ENCODE measurements around the gene HRC. TPM values are rescaled to one million over a fixed set of nuclear protein-coding genes. Genes with fewer than 3 reads are reported as not detected.

The HRC gene
- polyA plus RNA-seq, 3 donors = not detected

GRCh38 chr19:49133621-49134454 lies 21.4 kb downstream of the HRC start:
- peak overlapping the region in 2 of 3 experiments; percentile 13 to 72 for H3K4me3 ChIP-seq (replicated peaks in 1 of 3; ENCODE audit: low read depth in 2 of 3, low read length in 3 of 3)

More at GRCh38 chr19:49133621-49134454, 21.4 kb downstream of the HRC start:
- Histone ChIP-seq H3K27me3 (ENCODE audit: control insufficient read depth in 2 of 2, insufficient read depth in 2 of 2, low read length in 2 of 2) (peaks cover 0 to 17% of the 10 kb centered on the region in 2 donors), H3K27ac (ENCODE audit: low read depth in 1 of 2, low read length in 2 of 2) (no peak overlapping the region), H3K9ac (ENCODE audit: insufficient read depth, low read length, poor library complexity, severe bottlenecking) (peak overlapping the region; percentile 21), H3K4me2 (replicated peaks; ENCODE audit: extremely low read depth, low read length, poor library complexity, severe bottlenecking) (peak overlapping the region; percentile 72), H4K20me1 (ENCODE audit: insufficient read depth, low read length) (no peaks in the 10 kb centered on the region), H3K9me3 (replicated peaks in 1 of 2; ENCODE audit: control insufficient read depth in 1 of 2, insufficient read depth in 1 of 2, low read length in 2 of 2) (peaks cover 0 to 18% of the 10 kb centered on the region in 2 donors), H3K36me3 (replicated peaks in 1 of 2; ENCODE audit: control insufficient read depth in 1 of 2, insufficient read depth in 2 of 2, low read length in 2 of 2) (no peaks in the 10 kb centered on the region), H2AFZ (ENCODE audit: insufficient read depth, low read depth, low read length, poor library complexity, severe bottlenecking) (peak overlapping the region; percentile 63), H3K4me1 (ENCODE audit: control insufficient read depth in 1 of 2, insufficient read depth in 2 of 2, low read length in 2 of 2) (peaks cover 15 to 27% of the 10 kb centered on the region in 2 donors), H3K79me2 (ENCODE audit: insufficient read depth, low read length) (no peaks in the 10 kb centered on the region)
- intact Hi-C loops (cut with micrococcal nuclease) = no loop called here
- Mint-ChIP-seq H3K4me1 (peaks cover 29% of the 10 kb centered on the region), H3K27ac (peak overlapping the region in 3 of 7 donors; percentile 35 to 52 (median 42)), H3K9me3 (peaks cover 13 to 32% (median 20%) of the 10 kb centered on the region in 7 donors), H3K27me3 (ENCODE audit: low read depth in 3 of 3) (peaks cover 22 to 33% (median 30%) of the 10 kb centered on the region in 3 donors), H3K36me3 (no peaks in the 10 kb centered on the region), H3K4me3 (peak overlapping the region; percentile 67 to 88)
- peak in 2 of 3 donors; percentile 24 to 31 for DNase-seq
- no peak for TF ChIP-seq CTCF (IDR thresholded peaks at IDR 0.05)
- 32% methylated on average over 42 of the region's 42 CpGs for WGBS (ENCODE audit: insufficient coverage)

All from CD14-positive monocyte (primary cell).